ENCODE results near the gene NUDT5. TPM values are rescaled to one million over a fixed set of nuclear protein-coding genes. Genes with fewer than 3 reads are reported as not detected.

NUDT5 gene
- total RNA-seq, 2 experiments from 2014 or later = 55.7 to 105 TPM

DNA sequence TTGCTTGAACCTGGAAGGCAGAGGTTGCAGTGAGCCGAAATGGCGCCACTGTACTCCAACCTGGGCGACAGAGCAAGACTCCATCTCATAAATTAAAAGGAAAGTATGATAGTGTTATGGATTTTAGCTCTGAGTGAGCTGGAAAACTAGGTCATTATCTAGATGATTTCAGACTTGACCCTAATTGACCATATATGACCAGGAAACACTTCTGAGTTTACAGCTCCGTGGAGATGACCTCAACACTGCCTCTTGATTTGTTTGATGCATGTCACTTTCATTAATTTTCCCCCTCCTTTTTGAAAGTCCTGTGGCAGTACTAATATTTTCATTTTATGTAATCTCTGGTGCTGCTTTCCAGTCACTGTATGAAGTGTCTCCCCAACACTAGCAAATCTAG lies 74.0 kb downstream of the NUDT5 start:
- Histone ChIP-seq H3K27ac (ENCODE audit: low read depth, low read length, poor library complexity, severe bottlenecking) (no peak overlapping the region), H3K36me3 (ENCODE audit: insufficient read depth, low read length) (peaks cover 61% of the 10 kb centered on the region), H4K20me1 (ENCODE audit: insufficient read depth, low read length) (no peaks in the 10 kb centered on the region), H3K4me2 (ENCODE audit: low read length) (no peak overlapping the region), H3K9me3 (ENCODE audit: low read length) (no peaks in the 10 kb centered on the region), H3K79me2 (ENCODE audit: insufficient read depth, low read depth, low read length) (no peaks in the 10 kb centered on the region), H2AFZ (ENCODE audit: low read length) (no peak overlapping the region), H3K4me3 (ENCODE audit: low read depth, low read length, poor library complexity, severe bottlenecking) (no peak overlapping the region), H3K9me2 (ENCODE audit: insufficient read depth, low read length) (no peaks in the 10 kb centered on the region), H3K4me1 (ENCODE audit: insufficient read depth, low read length, poor library complexity, severe bottlenecking) (no peaks in the 10 kb centered on the region)
- POLR2A ChIA-PET = no interaction called here
- TF ChIP-seq CTCF (conservative IDR thresholded peaks at IDR 0.05; ENCODE audit: low read length) = no peak
- TF ChIP-seq EZH2phosphoT487 (IDR thresholded peaks at IDR 0.05; ENCODE audit: borderline replicate concordance, low read depth, low read length) = no peak
- DNase-seq (ENCODE audit: low spot score) = no peak
- no TSS peak for BruUV-seq (replicated peaks)
- CTCF ChIA-PET (ENCODE audit: unreplicated experiment) = no interaction called here
- intact Hi-C loops (cut with micrococcal nuclease; ENCODE audit: unreplicated experiment) = no loop called here

Small RNA genes lying within 50 kb of the gene (microRNA-seq; reads per million reads assigned to microRNA genes)
- not detected for gene MIR548AK (ENCODE audit: borderline replicate concordance)

Small RNA genes lying within 50 kb of the gene (small RNA-seq; reads per million reads assigned to genes)
- gene MIR548AK = not detected
- not detected for gene RNU6-88P

Other genes starting within 250 kb of the NUDT5 start
- gene UPF2, start 153.1 kb downstream of the NUDT5 start, total RNA-seq (2014; rRNA removed; shearing (Covaris generic)) = 24.8 and 28.0 TPM in 2 replicates
- gene UPF2, start 153.1 kb downstream of the NUDT5 start, total RNA-seq (2022) = 44.6 and 46.8 TPM in 2 replicates
- gene DHTKD1, start 126.9 kb downstream of the NUDT5 start, total RNA-seq (2014; rRNA removed; shearing (Covaris generic)) = 46.5 and 53.1 TPM in 2 replicates
- 71.4 and 81.9 TPM in 2 replicates for gene DHTKD1, start 126.9 kb downstream of the NUDT5 start, total RNA-seq (2022)
- 4.8 and 5.5 TPM in 2 replicates for gene SEC61A2, start 66.2 kb downstream of the NUDT5 start, total RNA-seq (2014; rRNA removed; shearing (Covaris generic))
- 13.8 and 15.1 TPM in 2 replicates for gene SEC61A2, start 66.2 kb downstream of the NUDT5 start, total RNA-seq (2022)
- 138 and 168 TPM in 2 replicates for gene CDC123, start 297 bp upstream of the NUDT5 start, total RNA-seq (2014; rRNA removed; shearing (Covaris generic))
- gene CDC123, start 297 bp upstream of the NUDT5 start, total RNA-seq (2022) = 128 and 135 TPM in 2 replicates
- 17.8 and 19.0 TPM in 2 replicates for gene CAMK1D, start 153.7 kb upstream of the NUDT5 start, total RNA-seq (2014; rRNA removed; shearing (Covaris generic))
- gene CAMK1D, start 153.7 kb upstream of the NUDT5 start, total RNA-seq (2022) = 25.6 and 28.0 TPM in 2 replicates

Measured in OCI-LY7 (cell line).